ENCODE results near the gene ITGAV.

Gene ITGAV

DNA sequence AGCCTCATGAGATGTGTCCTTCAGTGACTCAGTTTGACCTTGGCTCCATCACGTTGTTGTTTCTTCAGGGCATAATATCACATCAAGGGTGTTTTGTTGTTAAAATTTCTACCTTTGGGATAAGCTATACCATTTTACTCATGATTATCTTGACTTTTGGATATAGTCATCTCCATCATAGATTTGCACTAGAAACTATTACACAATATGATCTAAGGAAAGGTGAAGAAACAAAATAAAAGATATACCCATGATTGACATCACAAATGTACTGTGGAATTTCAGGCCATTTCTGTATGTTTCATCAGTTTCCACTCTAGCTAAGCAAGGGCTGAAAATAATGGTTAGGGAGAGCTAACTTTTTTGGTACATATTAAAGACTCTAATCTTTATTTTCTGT lies 79.3 kb downstream of the ITGAV start:
- no peak for DNase-seq (ENCODE audit: low read depth in 3 of 3)

DNA sequence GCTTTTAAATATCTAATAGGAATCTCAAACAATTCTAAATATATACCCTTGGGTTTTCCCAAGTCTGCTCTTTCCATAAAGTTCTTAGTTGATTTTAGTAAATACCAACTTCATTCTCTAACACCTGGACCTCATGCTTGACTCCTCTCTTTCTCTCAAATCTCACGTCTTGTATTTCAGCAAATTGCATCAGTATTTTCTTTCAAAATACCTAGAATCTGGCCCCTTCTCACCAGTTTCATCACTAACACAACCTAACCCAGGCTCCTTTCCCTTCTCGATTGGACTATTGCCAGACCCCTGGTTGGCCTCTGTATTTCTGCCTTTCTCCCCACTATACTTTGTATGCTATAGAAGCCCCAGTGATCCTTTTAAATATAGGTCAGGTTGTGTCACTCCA lies 81.0 kb downstream of the ITGAV start:
- no peak for DNase-seq (ENCODE audit: low read depth in 3 of 3)

GRCh38 chr2:186675380-186675779 lies 85.5 kb downstream of the ITGAV start:
- DNase-seq (ENCODE audit: low read depth in 3 of 3), result no peak

GRCh38 chr2:186683341-186683740 lies 93.5 kb downstream of the ITGAV start:
- no peak for DNase-seq (ENCODE audit: low read depth in 3 of 3)

- no peak for DNase-seq (ENCODE audit: low read depth in 3 of 3)
Measured at GRCh38 chr2:186687807-186688211, 98.0 kb downstream of the ITGAV start.

GRCh38 chr2:186688813-186689212 lies 99.0 kb downstream of the ITGAV start:
- no peak for DNase-seq (ENCODE audit: low read depth in 3 of 3)

DNA sequence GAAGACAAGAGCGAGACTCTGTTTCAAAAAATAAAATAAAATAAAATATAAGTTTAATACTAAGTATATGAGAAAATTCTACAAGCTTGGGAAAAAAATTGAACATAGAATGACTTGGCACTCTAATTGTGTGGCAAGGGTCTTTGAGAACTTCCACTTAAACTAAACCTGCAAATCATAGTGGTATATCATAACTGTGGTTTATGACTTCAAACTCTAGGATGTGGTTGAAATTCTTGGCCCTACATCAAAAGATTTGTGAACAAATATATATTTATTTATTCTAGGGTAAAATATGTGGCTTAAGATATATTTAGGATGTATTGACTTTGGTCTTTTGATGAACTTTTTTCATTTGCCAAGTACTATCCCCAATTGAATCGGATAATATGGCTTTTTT lies 100.9 kb downstream of the ITGAV start:
- no peak for DNase-seq (ENCODE audit: low read depth in 3 of 3)

DNA sequence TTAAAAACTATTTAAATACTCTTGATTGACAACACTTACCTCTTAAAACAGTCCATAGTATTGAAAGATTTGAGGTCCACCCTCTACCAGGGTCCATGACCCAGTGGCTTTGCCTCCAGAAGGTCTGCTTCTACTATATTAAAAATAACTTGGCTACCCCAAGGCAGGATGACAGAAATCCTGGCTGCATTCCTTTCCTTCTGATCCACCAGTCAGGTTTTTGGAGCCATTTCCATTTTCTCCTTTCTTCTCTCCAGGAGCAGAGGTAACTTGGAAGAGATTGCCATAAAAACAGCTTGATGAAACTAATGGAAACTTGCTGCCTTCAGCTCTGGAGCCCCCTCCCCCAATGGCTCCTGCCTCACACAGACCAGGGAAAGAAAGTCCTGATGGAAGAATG lies 101.4 kb downstream of the ITGAV start:
- no peak for DNase-seq (ENCODE audit: low read depth in 3 of 3)

GRCh38 chr2:186691900-186692299 lies 102.0 kb downstream of the ITGAV start:
- no peak for DNase-seq (ENCODE audit: low read depth in 3 of 3)

- DNase-seq (ENCODE audit: low read depth in 3 of 3), result no peak
Measured at GRCh38 chr2:186693446-186693832, 103.6 kb downstream of the ITGAV start.

- DNase-seq (ENCODE audit: low read depth in 3 of 3), result no peak
Measured at GRCh38 chr2:186695081-186695756, 105.4 kb downstream of the ITGAV start.

- no peak for DNase-seq (ENCODE audit: low read depth in 3 of 3)
Measured at GRCh38 chr2:186696290-186696689, 106.4 kb downstream of the ITGAV start.

DNA sequence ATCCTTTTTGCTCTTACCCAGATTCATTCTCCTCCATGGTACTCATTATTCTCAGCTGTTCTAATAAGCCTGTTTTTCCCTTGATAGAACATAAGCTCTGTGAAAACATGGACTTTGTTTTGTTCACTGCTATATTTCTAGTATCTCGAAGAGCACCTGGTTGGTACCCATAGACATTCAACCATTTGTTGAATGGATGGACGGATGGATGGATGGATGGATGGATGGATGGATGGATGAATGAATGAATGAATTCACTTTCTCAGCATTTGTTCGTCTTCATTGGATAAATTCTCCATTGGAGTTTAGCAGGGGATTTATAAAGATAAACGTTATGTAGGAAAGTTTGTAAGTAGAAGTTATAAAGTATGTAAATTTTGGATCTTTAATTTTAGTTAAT lies 106.9 kb downstream of the ITGAV start:
- DNase-seq (ENCODE audit: low read depth in 3 of 3), result no peak

GRCh38 chr2:186697536-186697935 lies 107.7 kb downstream of the ITGAV start:
- DNase-seq (ENCODE audit: low read depth in 3 of 3), result no peak

GRCh38 chr2:186699742-186700141 lies 109.9 kb downstream of the ITGAV start:
- DNase-seq (ENCODE audit: low read depth in 3 of 3), result no peak

DNA sequence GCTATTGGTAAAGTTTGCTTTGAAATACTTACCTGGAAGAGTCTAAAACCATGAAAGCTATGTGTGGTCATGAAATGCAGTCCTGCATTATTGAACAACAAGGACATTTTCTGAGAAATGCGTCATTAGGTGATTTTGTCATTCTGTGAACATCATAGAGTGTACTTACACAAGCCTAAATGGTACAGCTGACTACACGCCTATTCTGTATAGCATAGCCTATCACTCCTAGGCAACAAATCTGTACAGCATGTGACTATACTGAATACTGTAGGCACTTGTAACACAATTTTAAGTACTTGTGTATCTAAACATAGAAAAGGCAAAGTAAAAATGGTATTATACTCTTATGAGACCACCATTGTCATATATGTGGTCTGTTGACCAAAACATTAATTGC lies 112.2 kb downstream of the ITGAV start:
- DNase-seq (ENCODE audit: low read depth in 3 of 3), result no peak

DNA sequence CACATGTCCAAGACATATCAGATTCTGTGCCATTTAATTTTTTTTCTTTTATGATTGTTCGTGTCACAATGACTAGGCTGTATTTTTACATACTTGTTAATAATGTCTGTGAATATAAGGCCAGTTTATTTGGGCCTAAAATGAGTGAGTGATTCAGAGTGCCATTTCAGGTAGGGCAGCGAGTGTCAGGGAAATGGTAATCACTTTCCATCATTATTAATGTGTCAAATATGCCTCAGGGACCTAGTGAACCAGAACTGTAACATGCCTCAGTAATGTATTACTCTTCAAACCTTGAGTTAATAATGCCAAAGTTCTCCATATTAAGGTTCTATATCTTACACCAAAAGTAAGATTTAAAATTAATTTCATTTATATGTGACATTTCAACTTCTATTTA lies 112.6 kb downstream of the ITGAV start:
- DNase-seq (ENCODE audit: low read depth in 3 of 3), result no peak

- no peak for DNase-seq (ENCODE audit: low read depth in 3 of 3)
Measured at GRCh38 chr2:186704897-186705296, 115.0 kb downstream of the ITGAV start.

DNA sequence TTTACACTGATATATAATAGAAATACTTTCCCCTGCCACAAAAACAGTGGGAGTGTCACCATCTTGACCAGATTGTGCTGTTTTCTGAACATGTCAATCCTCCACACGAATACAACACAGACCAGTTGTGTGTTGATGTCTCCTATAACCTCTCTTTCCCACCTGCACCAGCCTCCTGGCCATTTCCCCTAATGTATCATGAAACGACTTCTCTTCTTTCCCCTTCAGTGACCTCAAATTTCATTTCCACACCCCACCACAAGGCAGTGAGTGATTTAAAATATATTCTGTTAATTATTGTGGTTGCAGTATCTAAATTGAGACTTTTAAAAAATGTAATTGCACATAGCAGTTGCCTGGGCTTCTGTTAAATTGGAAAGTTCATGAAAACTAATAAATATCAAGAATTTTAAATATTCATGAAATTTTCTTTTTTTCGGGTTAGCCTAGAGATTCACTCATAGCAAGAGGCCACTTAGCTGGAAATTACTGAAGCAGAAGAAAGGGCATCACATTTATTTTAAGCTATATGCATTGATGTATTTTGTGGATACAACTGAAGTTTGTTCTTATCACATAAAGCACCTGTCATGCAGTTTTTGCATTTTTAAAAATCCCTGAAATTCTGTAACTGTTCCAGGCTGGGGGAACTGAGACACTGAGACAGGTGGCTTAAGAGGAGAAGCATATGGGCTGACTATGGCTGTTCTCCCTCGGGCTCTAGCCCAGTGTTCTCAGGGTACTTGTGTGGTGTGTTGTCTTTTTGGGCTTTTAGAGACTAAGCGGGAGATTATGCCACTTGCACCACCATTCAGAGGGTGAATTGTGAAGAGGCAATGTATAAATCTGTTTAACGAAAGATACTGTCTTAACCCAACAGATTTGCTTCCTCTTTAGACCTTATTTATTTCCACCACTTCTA lies 119.9 kb downstream of the ITGAV start:
- no peak for DNase-seq (ENCODE audit: low read depth in 3 of 3)

GRCh38 chr2:186713691-186714090 lies 123.8 kb downstream of the ITGAV start:
- DNase-seq (ENCODE audit: low read depth in 3 of 3), result no peak

- DNase-seq (ENCODE audit: low read depth in 3 of 3), result no peak
Measured at GRCh38 chr2:186714611-186715010, 124.8 kb downstream of the ITGAV start.

GRCh38 chr2:186716004-186716403 lies 126.1 kb downstream of the ITGAV start:
- no peak for DNase-seq (ENCODE audit: low read depth in 3 of 3)

- no peak for DNase-seq (ENCODE audit: low read depth in 3 of 3)
Measured at GRCh38 chr2:186716899-186717298, 127.0 kb downstream of the ITGAV start.
